GM19023 (cell line): ENCODE measurements around the gene KIF16B.
"Not testable (repeated sequence)": the region's sequence is repeated elsewhere in the genome, so short reads cannot be mapped to it uniquely, and the experiment has no call there.

ENCODE experiments used
- ATAC-seq: cut with Tn5 transposase; IDR thresholded peaks from one replicate; pipeline ENCODE4 v1.9.1; 2021; ENCODE audit warnings: mild to moderate bottlenecking, moderate library complexity; ENCODE audit not compliant: unreplicated experiment

The KIF16B gene

DNA sequence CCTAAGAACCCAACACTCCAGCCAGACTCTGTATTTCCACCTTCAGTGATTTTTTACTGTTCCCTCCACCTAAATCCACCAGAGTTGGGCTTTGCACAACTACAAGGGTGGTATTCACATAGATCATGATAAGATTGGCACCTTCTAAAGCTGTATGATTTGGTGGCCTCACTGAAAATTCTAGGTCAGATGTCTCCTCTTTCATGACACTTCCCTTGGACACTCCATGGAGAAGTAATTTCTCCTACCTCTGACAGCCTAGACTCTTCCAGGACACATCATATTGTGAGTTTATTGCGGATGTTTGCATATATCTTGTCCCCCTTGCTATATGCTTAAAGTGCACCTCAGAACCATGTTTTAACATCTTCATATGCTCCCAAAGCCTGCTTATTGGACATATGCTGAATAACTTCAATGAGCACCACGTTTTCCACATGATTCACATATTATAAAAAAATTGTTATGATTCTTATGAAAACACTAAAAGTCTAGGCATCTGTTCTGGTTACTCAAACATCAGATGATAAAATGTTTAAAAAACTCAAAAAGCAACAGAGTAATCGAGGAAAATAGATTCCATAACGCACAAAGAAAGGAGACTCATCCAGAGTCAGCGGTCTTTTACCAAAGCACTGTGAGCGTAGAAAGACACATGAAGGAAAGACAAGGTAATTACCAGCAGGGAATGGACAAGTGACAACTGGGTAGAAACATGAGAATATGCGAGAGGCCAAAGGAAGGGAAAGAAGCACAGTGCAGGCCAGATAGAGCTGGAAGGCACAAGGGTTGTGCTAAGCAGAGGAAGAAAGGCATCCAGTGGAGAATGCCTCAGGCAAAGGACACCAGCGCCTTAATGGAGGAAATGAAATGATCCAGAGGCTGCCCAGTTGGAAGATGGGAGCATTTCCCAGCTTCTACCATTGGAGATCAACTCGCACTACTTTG lies 46.5 kb downstream of the KIF16B start:
- no peak for ATAC-seq

DNA sequence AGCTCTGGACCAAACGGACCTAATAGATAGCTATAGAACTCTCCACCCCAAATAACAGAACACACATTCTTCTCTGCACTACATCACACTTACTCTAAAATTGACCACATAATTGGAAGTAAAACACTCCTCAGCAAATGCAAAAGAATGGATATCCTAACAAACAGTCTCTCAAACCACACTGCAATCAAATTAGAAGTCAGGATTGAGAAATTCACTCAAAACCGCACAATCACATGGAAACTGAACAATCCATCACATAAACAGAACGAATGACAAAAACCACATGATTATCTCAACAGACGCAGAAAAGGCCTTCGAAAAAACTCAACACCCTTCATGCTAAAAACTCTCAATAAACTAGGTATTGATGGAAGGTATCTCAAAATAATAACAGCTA lies 50.6 kb downstream of the KIF16B start:
- ATAC-seq, result not testable (repeated sequence)

DNA sequence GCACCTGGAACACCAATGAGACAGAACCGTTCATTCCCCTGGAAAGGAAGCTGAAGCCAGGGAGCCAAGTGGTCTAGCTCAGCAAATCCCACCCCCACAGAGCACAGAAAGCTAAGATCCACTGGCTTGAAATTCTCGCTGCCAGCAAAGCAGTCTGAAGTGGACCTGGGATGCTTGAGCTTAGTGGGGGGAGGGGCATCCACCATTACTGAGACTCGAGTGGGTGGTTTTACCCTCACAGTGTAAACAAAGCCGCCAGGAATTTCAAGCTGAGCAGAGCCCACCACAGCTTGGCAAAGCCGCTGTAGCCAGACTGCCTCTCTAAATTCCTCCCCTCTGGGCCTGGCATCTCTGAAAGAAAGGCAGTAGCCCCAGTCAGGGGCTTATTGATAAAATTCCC lies 53.1 kb downstream of the KIF16B start:
- ATAC-seq, result no peak

DNA sequence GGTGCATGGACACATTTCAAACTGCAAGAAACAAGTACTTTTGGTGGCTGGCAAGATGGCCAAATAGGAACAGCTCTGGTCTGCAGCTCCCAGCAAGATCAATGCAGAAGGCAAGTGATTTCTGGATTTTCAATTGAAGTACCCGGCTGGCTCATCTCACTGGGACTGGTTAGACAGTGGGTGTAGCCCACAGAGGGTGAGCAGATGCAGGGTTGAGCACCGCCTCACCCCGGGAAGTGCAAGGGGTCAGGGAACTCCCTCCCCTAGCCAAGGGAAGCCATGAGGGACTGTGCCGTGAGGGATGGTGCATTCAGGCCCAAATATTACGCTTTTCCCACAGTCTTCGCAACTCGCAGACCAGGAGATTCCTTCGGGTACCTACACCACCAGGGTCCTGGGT lies 53.6 kb downstream of the KIF16B start:
- not testable (repeated sequence) for ATAC-seq

DNA sequence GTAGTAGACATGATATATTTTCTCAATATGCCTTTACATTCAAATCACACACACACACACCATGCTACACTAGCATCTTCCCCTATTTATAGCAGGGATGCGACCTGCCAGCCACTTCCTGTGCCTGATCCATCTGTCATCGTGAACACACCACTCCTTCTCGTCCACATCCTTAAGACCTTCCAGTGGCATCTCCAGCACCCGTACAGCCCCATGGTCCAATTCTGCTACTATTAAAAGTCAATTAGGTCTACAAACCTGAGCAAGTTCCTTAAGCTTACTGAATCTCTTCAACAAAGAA lies 54.5 kb downstream of the KIF16B start:
- no peak for ATAC-seq

DNA sequence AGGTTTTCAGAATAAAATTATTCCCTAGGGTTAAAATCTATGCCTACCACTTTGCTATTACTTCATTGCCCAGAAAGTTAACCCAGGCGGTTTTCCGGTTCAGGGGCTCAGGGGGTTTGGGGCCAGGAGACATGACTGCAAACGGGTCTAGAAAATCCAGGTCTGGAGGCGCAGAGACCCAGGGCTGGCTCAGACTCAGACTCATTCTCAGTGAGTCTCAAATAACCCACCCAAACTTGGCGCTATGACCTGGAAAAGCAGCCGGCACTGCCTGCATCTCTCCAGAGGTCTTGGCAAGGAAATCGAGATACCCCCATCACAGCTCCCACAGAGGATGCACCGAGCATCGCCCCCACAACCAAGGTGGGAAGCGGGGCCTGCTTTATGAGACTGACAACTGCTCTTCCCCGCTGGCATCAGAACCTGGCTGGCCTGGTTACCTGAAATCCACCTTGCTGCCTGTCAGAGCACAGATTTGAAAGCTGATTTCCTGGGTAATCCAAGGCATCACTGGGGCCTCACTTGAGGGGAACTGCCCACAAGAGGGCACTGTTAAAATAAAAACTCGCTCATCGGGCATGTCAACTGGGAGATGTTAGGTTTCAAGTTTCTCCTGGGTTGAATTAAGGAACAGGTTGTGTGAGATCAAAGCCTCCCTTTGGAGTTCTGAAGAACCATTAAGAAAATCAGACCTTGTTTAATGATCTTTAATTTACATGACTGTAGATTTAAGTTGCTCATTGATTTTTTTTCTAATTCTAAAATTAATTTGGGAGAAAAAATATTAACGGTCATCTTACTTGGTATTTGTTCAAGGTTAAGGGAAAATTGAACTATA lies 55.1 kb downstream of the KIF16B start:
- ATAC-seq, result no peak

DNA sequence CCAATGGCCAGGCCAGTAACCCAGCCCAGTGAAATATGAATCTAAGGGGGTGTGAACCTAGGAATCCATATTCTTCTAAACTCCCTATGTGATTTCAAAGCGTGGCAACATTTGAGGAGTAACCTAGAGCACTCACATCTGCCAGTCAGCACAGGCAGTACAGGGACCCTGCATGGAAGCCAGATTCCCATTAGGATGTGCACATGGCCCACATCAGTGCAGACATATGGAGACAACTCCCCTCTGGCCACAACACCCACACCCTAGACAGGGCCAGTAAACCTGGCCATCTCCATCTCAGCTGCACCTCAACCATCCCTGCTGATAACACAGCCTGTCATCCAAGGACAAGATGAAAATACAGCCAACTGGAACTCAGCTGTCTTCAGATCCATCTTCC lies 56.5 kb downstream of the KIF16B start:
- ATAC-seq, result no peak

DNA sequence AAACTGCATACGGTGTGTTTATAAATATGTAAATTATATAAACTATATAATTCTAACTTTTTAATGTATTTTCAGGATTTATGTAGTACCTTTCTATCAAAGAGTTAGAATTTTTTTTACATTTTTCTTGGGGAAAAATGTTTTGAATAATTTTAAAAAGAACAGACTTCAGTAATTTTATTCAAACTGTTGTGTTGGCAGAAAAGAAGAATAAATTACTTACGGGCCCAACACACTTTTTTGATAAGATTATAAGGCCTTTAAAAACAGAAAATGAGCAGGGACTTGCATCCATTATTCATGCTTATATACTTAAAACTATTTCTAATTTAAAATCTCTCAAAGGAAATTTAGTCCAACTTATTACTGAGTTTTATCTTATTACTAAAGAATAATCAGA lies 58.2 kb downstream of the KIF16B start:
- ATAC-seq, result no peak

DNA sequence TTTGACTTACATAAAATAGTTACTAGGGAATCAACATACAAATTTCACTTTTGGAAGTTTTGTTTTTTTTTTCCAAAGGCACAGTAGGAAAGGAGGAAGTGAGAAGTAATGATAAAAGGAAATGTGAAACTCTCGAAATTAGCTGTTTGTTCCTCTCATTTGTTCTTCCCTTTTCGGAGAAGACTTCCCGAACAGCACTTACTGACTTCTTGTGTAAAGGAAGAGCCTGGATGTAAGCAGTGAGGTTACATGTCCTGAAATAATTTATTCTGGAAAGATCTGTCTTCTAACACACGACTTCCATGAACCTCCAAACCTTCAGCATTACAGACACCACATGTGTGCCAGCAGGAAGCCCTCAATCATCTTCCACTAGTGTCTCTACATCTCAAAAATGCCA lies 59.1 kb downstream of the KIF16B start:
- no peak for ATAC-seq

DNA sequence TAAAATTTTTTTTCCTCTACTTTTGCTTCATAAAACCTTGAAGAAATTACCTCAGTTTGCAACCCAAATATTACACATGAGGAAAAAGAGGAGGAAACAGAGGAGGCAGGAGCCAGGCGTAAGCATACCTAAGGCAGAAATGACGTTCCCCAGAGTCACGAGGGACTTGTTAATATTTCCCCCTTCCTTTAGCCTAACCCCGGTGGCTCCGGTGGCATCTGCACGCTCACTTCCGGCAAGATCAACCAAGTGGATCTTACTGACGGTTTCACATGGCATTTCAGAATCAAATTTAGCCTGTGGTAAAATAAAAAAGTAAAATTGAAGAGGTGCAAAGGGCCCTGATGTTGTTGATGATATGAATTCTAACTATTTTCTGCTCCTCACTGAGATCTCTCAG lies 67.4 kb downstream of the KIF16B start:
- no peak for ATAC-seq

DNA sequence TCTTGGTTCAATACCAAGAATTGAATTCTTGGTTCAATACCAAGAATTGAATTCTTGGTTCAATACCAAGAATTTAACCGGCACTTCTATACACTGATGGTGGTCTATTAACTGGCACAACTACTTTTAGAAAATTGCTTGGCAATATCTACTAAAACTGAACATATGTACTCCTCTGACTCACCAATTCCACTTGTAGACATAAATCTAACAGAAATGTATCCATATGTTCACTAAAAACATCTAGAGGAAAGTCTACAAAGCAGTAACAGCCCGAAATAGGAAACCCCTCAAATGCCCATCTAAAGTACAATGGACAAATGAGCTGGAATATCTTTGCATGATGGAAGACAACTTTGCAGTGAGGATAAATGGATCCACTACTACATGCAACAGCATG lies 71.9 kb downstream of the KIF16B start:
- no peak for ATAC-seq

DNA sequence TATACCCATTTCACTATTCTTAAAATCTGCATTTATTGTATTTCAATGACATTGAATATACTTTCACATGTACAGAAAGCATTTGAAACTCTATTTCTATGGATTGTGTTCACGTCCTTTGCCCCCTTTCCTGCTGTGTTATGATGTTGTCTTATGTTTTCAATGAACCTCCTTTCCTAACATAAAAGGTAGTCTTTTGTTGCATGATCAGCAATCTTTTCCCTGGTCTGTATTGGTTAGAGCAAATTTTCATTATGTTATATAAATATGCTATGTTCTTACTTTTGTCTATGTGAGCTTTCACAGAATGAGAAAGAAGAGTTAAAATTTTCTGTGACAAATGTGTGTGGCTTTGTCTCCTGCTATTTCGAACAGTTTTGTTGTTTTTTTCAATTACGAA lies 73.1 kb downstream of the KIF16B start:
- ATAC-seq, result no peak

DNA sequence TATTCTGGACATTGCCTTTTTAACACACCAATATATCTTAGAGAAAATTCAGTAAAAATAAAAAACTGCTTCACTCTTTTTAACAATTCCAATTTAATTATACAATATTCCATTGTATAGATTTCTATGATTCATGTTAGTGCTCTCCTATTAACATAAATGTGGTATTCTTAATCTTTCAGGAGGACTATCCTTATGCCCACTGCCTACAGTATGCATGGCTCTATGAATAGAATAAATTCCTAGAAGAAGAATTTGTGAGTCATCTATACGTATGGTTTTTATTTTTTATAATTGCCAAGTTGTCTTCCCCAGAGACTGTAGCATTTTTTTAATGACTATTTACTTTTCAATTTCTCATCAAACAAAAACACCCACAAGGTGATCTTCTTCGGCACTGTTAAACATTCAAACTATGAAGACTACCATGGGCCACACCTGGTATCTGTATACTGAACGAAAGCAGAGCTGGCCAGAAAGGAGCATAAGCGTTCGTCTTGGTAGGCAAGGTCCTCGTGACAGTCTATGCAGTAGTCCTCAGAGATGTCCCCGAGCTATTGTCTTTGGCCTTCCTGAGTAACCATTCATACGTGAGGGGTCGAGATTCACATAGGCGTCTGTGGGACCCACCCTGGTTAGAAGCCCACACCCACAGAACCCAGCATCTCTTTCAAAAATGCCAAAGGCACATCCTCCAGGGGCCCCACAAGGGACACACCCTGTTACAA lies 74.6 kb downstream of the KIF16B start:
- no peak for ATAC-seq

DNA sequence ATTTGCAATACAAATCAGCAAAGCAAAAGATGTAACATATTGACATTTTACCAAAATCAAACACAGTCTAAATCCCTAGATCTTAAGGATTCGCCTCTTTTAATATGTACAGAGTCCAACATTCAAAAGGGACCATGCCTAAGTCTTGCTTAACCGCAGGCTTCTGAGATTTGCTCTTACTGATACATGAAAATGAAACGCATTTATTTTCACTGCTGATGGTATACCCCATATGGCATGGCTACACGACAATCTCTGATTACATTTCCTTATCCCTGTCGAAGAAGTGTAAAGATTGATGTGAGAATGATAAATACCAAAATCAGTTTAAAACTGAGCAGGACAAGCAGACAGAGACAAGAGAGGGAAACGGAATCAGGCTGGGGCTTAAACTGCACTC lies 75.4 kb downstream of the KIF16B start:
- no peak for ATAC-seq

DNA sequence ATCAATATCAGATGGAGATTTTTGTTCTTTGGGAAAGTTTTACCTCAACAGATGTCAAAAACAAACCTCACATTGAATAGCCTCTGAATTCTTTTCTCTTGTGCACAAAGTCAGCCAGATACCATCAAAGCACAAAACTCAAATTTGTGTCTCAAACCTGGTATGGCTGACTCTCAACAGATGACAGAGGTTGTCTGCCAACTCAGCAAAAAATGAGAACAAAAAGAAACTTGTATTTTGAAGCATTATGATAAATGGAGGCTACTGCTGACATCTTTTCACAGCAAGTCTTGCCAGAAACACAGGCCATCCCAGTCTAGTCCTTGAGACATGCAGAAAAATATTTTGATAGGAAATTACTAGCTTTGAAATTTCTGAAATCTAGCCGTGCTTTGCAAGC lies 79.8 kb downstream of the KIF16B start:
- ATAC-seq, result no peak

DNA sequence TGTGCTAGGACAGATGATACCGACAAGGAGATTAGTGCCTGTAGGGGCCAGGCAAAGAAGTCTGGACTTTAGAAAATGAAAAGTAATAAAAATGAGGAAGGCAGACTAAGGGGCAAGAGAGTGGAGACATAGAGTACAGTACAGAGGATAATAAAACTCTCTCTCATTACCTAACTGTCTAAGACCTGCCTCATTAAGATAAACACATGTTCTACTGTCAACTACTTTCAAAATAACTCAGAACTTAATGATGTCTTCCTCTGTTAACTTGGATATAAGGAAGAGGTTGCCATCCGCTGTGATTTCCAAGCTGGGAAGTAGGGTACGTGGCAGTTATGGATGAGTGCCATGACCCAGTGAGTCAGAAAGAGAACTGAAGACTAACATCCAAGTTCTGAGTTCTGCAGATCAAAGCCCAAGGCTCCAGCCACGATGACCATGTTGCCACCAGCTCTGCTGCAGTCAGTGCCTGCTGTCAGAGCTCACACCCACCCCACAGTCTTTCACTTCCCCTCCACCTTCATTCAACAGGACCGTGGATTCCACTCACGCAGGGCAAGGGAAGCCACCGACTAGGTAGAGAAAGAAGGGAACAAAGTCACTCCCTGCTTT lies 81.8 kb downstream of the KIF16B start:
- ATAC-seq, result peak; percentile 74

DNA sequence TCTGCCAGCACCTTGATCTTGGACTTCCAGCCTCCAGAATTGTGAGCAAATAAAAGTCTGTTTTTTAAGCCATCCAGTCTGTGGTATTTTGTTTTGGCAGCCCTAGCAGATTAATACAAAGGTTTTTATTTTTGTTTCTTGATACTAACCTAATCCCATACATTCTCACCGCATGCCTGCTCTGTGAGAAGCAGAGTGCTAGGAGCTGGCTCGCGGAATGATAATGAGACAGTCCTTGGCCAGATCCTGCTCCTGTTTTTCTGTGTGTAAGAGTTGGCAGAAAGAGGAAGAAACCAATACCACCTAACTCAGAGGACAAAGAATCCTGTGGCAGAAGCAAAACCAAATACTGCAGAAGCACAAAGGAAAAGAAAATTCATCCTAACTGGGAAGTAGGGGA lies 82.6 kb downstream of the KIF16B start:
- ATAC-seq, result no peak

DNA sequence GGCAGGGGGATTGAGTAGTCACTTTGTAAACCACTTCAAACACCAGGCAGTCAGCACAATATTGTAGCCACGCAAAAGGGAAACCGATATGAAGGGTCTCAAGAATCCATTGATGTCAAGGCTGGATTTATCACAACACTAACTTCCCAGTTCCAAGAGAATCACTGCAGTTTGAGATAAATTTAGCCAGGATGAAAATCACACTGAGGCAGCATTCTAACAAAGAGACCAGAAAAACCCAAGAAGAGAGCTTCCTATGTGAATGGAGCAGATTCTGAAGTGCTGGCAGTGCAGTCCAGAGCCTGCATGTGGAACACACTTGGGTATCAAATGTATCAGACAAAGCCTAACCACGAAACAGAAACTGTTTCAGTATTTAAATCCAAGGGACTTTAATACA lies 84.6 kb downstream of the KIF16B start:
- no peak for ATAC-seq

DNA sequence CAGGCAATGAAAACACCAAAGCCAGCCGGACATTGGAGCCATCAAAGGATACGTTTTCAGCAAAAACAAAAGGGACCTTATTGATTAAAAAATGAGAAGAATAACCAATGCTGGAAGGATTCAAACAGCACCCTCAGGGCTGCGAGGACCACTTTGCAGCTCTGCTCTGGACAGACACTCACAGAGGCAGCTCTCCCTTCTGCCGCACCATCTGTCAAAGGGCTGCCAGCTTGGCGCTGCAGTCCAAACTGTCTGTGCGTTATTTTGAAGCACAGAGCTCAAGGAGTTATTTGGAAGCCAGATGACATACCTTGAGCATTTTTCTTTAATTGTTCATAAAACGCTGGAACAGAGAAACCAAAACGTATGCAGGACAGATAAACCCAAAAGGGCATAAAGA lies 85.2 kb downstream of the KIF16B start:
- ATAC-seq, result no peak

DNA sequence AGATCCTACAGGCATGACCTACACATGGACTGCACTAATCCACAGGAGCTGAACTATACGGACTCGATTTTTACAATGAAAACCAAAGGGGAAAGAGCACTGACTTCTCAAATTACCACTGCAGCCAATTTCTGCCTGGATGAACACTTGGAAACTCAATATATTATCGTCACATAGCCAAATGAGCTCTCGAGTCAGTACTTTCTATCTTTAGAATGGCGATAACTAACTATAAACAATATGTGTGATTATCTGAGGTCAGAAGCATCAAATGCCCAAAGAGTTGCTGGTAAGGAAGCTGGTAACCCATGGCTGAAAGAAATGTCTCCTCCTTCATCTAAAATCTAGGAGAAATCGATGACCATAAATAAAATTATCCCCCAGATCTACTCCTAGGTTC lies 86.7 kb downstream of the KIF16B start:
- no peak for ATAC-seq

DNA sequence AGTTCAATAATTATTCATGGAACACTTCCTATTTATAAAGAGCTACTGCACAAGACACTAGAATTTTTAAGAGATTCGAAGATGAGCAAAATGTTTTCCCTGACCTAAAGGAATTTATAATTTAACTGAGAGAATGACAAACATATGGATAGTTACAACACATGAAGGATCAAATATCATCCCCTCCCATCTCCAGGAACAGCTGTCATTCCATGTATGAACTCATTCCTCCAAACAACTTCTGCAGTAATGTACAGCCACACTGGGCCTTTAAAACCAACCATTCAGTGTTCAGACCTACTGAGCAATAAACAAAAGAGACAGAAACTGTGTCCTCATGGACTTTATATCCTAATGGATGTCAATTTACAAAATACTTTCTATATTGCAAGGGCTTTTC lies 87.8 kb downstream of the KIF16B start:
- ATAC-seq, result no peak
